HepG2 (cell line): Measurements from ENCODE around the gene HDAC4. TPM values are rescaled to one million over a fixed set of nuclear protein-coding genes. Genes with fewer than 3 reads are reported as not detected.

ENCODE experiments used
- AHDC1 ChIP-seq: sonication (generic); formaldehyde crosslinking; IDR thresholded peaks from 2 replicates; pipeline ENCODE4 v1.5.1; 2020; ENCODE audit warnings: mild to moderate bottlenecking, missing genetic modification reagents, borderline replicate concordance
- GTF3A ChIP-seq: sonication (generic); formaldehyde crosslinking; conservative IDR thresholded peaks from 2 replicates; pipeline ENCODE4 v1.4.0; 2020; ENCODE audit warnings: mild to moderate bottlenecking, missing genetic modification reagents
- KDM1A ChIP-seq: IDR thresholded peaks from 2 replicates; pipeline ENCODE4 v1.6.1; 2016; ENCODE audit warnings: missing compliant biosample characterization
- PRDM4 ChIP-seq: sonication (generic); formaldehyde crosslinking; IDR thresholded peaks from 2 replicates; pipeline ENCODE4 v1.9.0; 2021; ENCODE audit warnings: missing genetic modification reagents, borderline replicate concordance
- SIN3A ChIP-seq: IDR thresholded peaks from 2 replicates; pipeline ENCODE4 v1.6.1; 2011; ENCODE audit warnings: low read depth, mild to moderate bottlenecking, control low read depth, low read length, borderline replicate concordance
- ZFP62 ChIP-seq: sonication (generic); formaldehyde crosslinking; IDR thresholded peaks from 2 replicates; pipeline ENCODE4 v1.4.0; 2020; ENCODE audit warnings: missing genetic modification reagents
- ZNF256 ChIP-seq: sonication (generic); formaldehyde crosslinking; conservative IDR thresholded peaks from 2 replicates; pipeline ENCODE4 v1.4.0; 2020; ENCODE audit warnings: missing genetic modification reagents
- ZNF292 ChIP-seq: sonication (generic); formaldehyde crosslinking; IDR thresholded peaks from 2 replicates; pipeline ENCODE4 v1.8.1; 2022; ENCODE audit warnings: mild to moderate bottlenecking, low read depth, missing genetic modification reagents, borderline replicate concordance
- ZNF367 ChIP-seq: sonication (generic); formaldehyde crosslinking; IDR thresholded peaks from 2 replicates; pipeline ENCODE4 v1.4.0; 2020; ENCODE audit warnings: missing genetic modification reagents, borderline replicate concordance
- ZNF646 ChIP-seq: sonication (generic); formaldehyde crosslinking; IDR thresholded peaks from 2 replicates; pipeline ENCODE4 v1.9.0; 2021; ENCODE audit warnings: mild to moderate bottlenecking, missing genetic modification reagents
- ZNF709 ChIP-seq: sonication (generic); formaldehyde crosslinking; IDR thresholded peaks from 2 replicates; pipeline ENCODE4 v1.5.0; 2020; ENCODE audit warnings: mild to moderate bottlenecking, missing genetic modification reagents
- ZSCAN21 ChIP-seq: sonication (generic); formaldehyde crosslinking; IDR thresholded peaks from 2 replicates; pipeline ENCODE4 v1.8.0; 2022; ENCODE audit warnings: mild to moderate bottlenecking, missing genetic modification reagents, moderate library complexity, borderline replicate concordance
- polyA plus RNA-seq, 8 experiments: library from polyadenylated mRNA; depleted of rRNA in 3 of 8; stranded (reverse) in 7 of 8; unstranded in 1 of 8; fragments of >200 nt; fragmentation: Illumina TruSeq in 4 of 8; extraction: Trizol in 4 of 8; gene quantifications; 2 replicates each; pipeline versions ENCODE4 v1.2.1 to v1.2.3, GENCODE V29; 2011 to 2016; ENCODE audit warnings: low read depth in 4 of 8, missing spikeins in 1 of 8, mixed read lengths in 1 of 8; ENCODE audit not compliant: insufficient read depth in 1 of 8
- total RNA-seq, 5 experiments: library from RNA; depleted of rRNA; stranded (reverse); fragments of >200 nt; fragmentation: Illumina TruSeq; extraction: Trizol; gene quantifications; 2 replicates each; pipeline ENCODE4 v1.2.3, GENCODE V29; 2016; ENCODE audit warnings: low read depth in 1 of 5

The HDAC4 gene
- total and polyA plus RNA-seq, 2 of the 13 experiments (the other 11 are each of a cell fraction or from before 2014, with no cell fraction given), result 10.1 to 11.5 TPM

GRCh38 chr2:239236043-239236807, 164.6 kb downstream of the HDAC4 start (continued):
- no peak for TF ChIP-seq ZNF646 (CRISPR knock-in tag)
- TF ChIP-seq GTF3A, result no peak
- TF ChIP-seq ZNF709, result no peak
- TF ChIP-seq ZSCAN21 (CRISPR knock-in tag), result no peak
- TF ChIP-seq ZNF292 (CRISPR knock-in tag), result no peak
- TF ChIP-seq ZNF367 (CRISPR knock-in tag), result no peak
- no peak for TF ChIP-seq AHDC1
- TF ChIP-seq SIN3A, result no peak
- no peak for TF ChIP-seq ZNF256 (CRISPR knock-in tag)
- no peak for TF ChIP-seq ZFP62 (CRISPR knock-in tag)
- TF ChIP-seq KDM1A (CRISPR knock-in tag), result no peak
- no peak for TF ChIP-seq PRDM4 (CRISPR knock-in tag)
